Caco-2 (cell line): Measurements from ENCODE around the gene NPTX1. TPM values are rescaled to one million over a fixed set of nuclear protein-coding genes. Genes with fewer than 3 reads are reported as not detected.

Experiments used
- BruUV-seq: library from RNA; stranded (reverse); fragments of 400-500 nt; replicated peaks from 2 replicates; lab custom pipeline; 2021; lab: Mats Ljungman, UMichigan
- CTCF ChIA-PET: fragments of 300-600 bp; sonication (Branson Sonifier 250); formaldehyde crosslinking; loops from one replicate; lab custom pipeline; 2022; ENCODE audit warnings: antibody characterized with exemption; lab: Charles Lee
- POLR2A ChIA-PET: fragments of 300-600 bp; sonication (Branson Sonifier 250); formaldehyde crosslinking; loops from one replicate; lab custom pipeline; 2022; ENCODE audit warnings: antibody characterized with exemption; lab: Charles Lee
- DNase-seq, 2 experiments: peaks; one replicate each; pipeline versions ENCODE4 v3.0.0 to v3.0.0-alpha.2; 2020 to 2022
- H3K27me3 ChIP-seq: replicated peaks from 2 replicates; pipeline ENCODE4 v1.6.0; 2011; ENCODE audit warnings: low read length; ENCODE audit not compliant: control insufficient read depth, insufficient read depth
- H3K36me3 ChIP-seq: 2 replicates; pipeline ENCODE4 v1.5.1; 2011; ENCODE audit warnings: low read length; ENCODE audit not compliant: control insufficient read depth, insufficient read depth
- H3K4me1 ChIP-seq: fragments of 250-450 bp; sonication (Bioruptor Pico); 2 replicates; pipeline ENCODE4 v1.5.1; 2020; ENCODE audit warnings: mild to moderate bottlenecking
- H3K4me3 ChIP-seq: 2 replicates; pipeline ENCODE4 v1.5.1; 2011; ENCODE audit warnings: low read depth, mild to moderate bottlenecking, control low read depth, low read length
- H3K9me3 ChIP-seq: fragments of 250-450 bp; sonication (Bioruptor Pico); 2 replicates; pipeline ENCODE4 v1.5.1; 2020; ENCODE audit warnings: mild to moderate bottlenecking, moderate library complexity
- H3K27ac Mint-ChIP-seq: one replicate; pipeline ENCODE4 v1.8.0; 2022; ENCODE audit warnings: mixed read lengths; ENCODE audit not compliant: unreplicated experiment
- H3K27me3 Mint-ChIP-seq: one replicate; pipeline ENCODE4 v1.8.0; 2022; ENCODE audit warnings: mixed read lengths; ENCODE audit not compliant: insufficient read depth, unreplicated experiment
- H3K36me3 Mint-ChIP-seq: one replicate; pipeline ENCODE4 v1.8.0; 2022; ENCODE audit warnings: mild to moderate bottlenecking, mixed read lengths; ENCODE audit not compliant: insufficient read depth, unreplicated experiment
- H3K4me1 Mint-ChIP-seq: one replicate; pipeline ENCODE4 v1.8.0; 2022; ENCODE audit warnings: low read depth, mixed read lengths; ENCODE audit not compliant: unreplicated experiment
- H3K4me3 Mint-ChIP-seq: one replicate; pipeline ENCODE4 v1.8.0; 2022; ENCODE audit warnings: mild to moderate bottlenecking, moderate library complexity, mixed read lengths; ENCODE audit not compliant: unreplicated experiment
- H3K9me3 Mint-ChIP-seq: one replicate; pipeline ENCODE4 v1.8.0; 2022; ENCODE audit warnings: mixed read lengths; ENCODE audit not compliant: unreplicated experiment
- CTCF ChIP-seq, 2 experiments: fragments of 200-600 bp in 1 of 2; IDR thresholded peaks; 1 replicate in 1 of 2; 2 replicates in 1 of 2; pipeline versions ENCODE4 v1.5.1 to v1.8.0; 2011 to 2022; ENCODE audit warnings: antibody characterized with exemption in 1 of 2, control low read depth in 1 of 2, inconsistent platforms in 1 of 2, low read depth in 1 of 2, low read length in 1 of 2, mild to moderate bottlenecking in 1 of 2, moderate library complexity in 1 of 2; ENCODE audit not compliant: insufficient read depth in 1 of 2, severe bottlenecking in 1 of 2, unreplicated experiment in 1 of 2
- intact Hi-C: fragments of 100-400 bp; cut with micrococcal nuclease; formaldehyde crosslinking; loops from one replicate; pipeline ENCODE4 v1.10.0; 2022; ENCODE audit not compliant: unreplicated experiment
- total RNA-seq: library from RNA; stranded (reverse); gene quantifications from 2 replicates; pipeline ENCODE4 v1.2.3, GENCODE V29; 2022

NPTX1 gene
- total RNA-seq, 1 experiment from 2014 or later = 0.57 TPM

GRCh38 chr17:80511222-80512180, 35.1 kb upstream of the NPTX1 start:
- no peaks in the 10 kb centered on the region for H3K4me1 ChIP-seq
- H3K9me3 Mint-ChIP-seq = no peaks in the 10 kb centered on the region
- CTCF ChIA-PET = no interaction called here
- no peak overlapping the region for H3K4me3 ChIP-seq
- H3K27me3 Mint-ChIP-seq = peaks cover 3% of the 10 kb centered on the region
- H3K27me3 ChIP-seq = no peaks in the 10 kb centered on the region
- no peak for TF ChIP-seq CTCF (IDR thresholded peaks at IDR 0.05; ENCODE audit: insufficient read depth in 1 of 2, low read depth in 1 of 2, low read length in 1 of 2, severe bottlenecking in 1 of 2, unreplicated experiment in 1 of 2)
- POLR2A ChIA-PET = no interaction called here
- no peak overlapping the region for H3K27ac Mint-ChIP-seq
- H3K4me1 Mint-ChIP-seq = no peaks in the 10 kb centered on the region
- BruUV-seq = no TSS peak
- intact Hi-C loops = no loop called here
- no peak overlapping the region for H3K4me3 Mint-ChIP-seq
- H3K9me3 ChIP-seq = no peaks in the 10 kb centered on the region
- no peaks in the 10 kb centered on the region for H3K36me3 Mint-ChIP-seq
- DNase-seq = no peak
- no peaks in the 10 kb centered on the region for H3K36me3 ChIP-seq

DNA sequence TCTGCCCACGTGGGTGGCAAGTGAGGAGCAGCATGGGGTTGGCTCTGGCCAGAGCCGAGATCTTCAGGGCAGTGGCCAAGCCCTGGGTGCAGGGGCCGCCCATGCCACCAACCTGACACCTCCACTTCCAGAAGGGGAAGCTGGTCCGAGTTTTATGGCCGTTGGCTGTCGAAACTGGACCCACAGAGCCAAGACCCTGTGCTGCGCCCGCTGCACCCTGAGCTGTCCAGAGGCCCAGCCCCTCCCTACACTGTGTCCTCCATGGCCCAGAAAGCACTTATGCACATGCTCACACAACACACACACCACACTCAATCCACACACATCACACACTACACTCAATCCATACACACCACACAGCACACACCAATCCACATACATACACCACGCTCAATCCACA, 34.4 kb upstream of the NPTX1 start:
- no peaks in the 10 kb centered on the region for H3K27me3 ChIP-seq
- Mint-ChIP-seq H3K4me1 (no peaks in the 10 kb centered on the region), H3K4me3 (no peak overlapping the region), H3K36me3 (no peaks in the 10 kb centered on the region), H3K27me3 (peaks cover 3% of the 10 kb centered on the region), H3K9me3 (no peaks in the 10 kb centered on the region), H3K27ac (no peak overlapping the region)
- intact Hi-C loops = no loop called here
- H3K4me3 ChIP-seq = no peak overlapping the region
- BruUV-seq = no TSS peak
- no peaks in the 10 kb centered on the region for H3K4me1 ChIP-seq
- CTCF ChIA-PET = no interaction called here
- no peak for DNase-seq
- TF ChIP-seq CTCF (IDR thresholded peaks at IDR 0.05; ENCODE audit: insufficient read depth in 1 of 2, low read depth in 1 of 2, low read length in 1 of 2, severe bottlenecking in 1 of 2, unreplicated experiment in 1 of 2) = no peak
- POLR2A ChIA-PET = no interaction called here
- no peaks in the 10 kb centered on the region for H3K36me3 ChIP-seq
- no peaks in the 10 kb centered on the region for H3K9me3 ChIP-seq

GRCh38 chr17:80510132-80510531, 33.7 kb upstream of the NPTX1 start:
- Histone ChIP-seq H3K4me3 (no peak overlapping the region), H3K36me3 (no peaks in the 10 kb centered on the region), H3K9me3 (no peaks in the 10 kb centered on the region), H3K27me3 (no peaks in the 10 kb centered on the region), H3K4me1 (no peaks in the 10 kb centered on the region)
- no peaks in the 10 kb centered on the region for H3K36me3 Mint-ChIP-seq
- H3K27me3 Mint-ChIP-seq = peaks cover 4% of the 10 kb centered on the region
- TF ChIP-seq CTCF (IDR thresholded peaks at IDR 0.05; ENCODE audit: insufficient read depth in 1 of 2, low read depth in 1 of 2, low read length in 1 of 2, severe bottlenecking in 1 of 2, unreplicated experiment in 1 of 2) = no peak
- DNase-seq = no peak
- H3K4me3 Mint-ChIP-seq = no peak overlapping the region
- ChIA-PET POLR2A (no interaction called here), CTCF (no interaction called here)
- intact Hi-C loops = no loop called here
- no TSS peak for BruUV-seq
- no peaks in the 10 kb centered on the region for H3K9me3 Mint-ChIP-seq
- H3K27ac Mint-ChIP-seq = no peak overlapping the region
- no peaks in the 10 kb centered on the region for H3K4me1 Mint-ChIP-seq
